BJ (cell line): Measurements from ENCODE around the gene LOXL4. TPM values are rescaled to one million over a fixed set of nuclear protein-coding genes. Genes with fewer than 3 reads are reported as not detected.

Experiments used
- CTCF ChIA-PET: fragments of 350-600 bp; formaldehyde crosslinking; extraction: SDS; loops from one replicate; lab custom pipeline; 2021; ENCODE audit warnings: antibody characterized with exemption, inconsistent platforms; lab: Yijun Ruan, JAX
- POLR2A ChIA-PET: fragments of 300-600 bp; sonication (Branson Sonifier 250); formaldehyde crosslinking; extraction: SDS; loops from one replicate; lab custom pipeline; 2021; ENCODE audit warnings: antibody characterized with exemption; lab: Charles Lee
- DNase-seq: peaks from one replicate; pipeline ENCODE4 v3.0.0-alpha.2; 2011; ENCODE audit warnings: low read depth
- H3K27me3 ChIP-seq: 2 replicates; pipeline ENCODE4 v1.6.0; 2011; ENCODE audit warnings: low read length; ENCODE audit not compliant: control insufficient read depth, insufficient read depth
- H3K36me3 ChIP-seq: 2 replicates; pipeline ENCODE4 v1.5.1; 2011; ENCODE audit warnings: low read length; ENCODE audit not compliant: control insufficient read depth, insufficient read depth
- H3K4me3 ChIP-seq: 2 replicates; pipeline ENCODE4 v1.5.1; 2011; ENCODE audit warnings: low read depth, mild to moderate bottlenecking, control low read depth, low read length
- polyA plus RNA-seq: library from polyadenylated mRNA; depleted of rRNA; stranded (reverse); fragments of >200 nt; gene quantifications from 2 replicates; pipeline ENCODE4 v1.2.3, GENCODE V29; 2011
- TF ChIP-seq, protein P1 (sequence below): IDR thresholded peaks from 2 replicates; pipeline ENCODE4 v1.5.1; 2011; ENCODE audit warnings: low read depth, mild to moderate bottlenecking, control low read depth, inconsistent platforms, low read length, moderate library complexity; ENCODE audit not compliant: insufficient read depth

The LOXL4 gene
- polyA plus RNA-seq, 1 experiment = 75.5 TPM

DNA sequence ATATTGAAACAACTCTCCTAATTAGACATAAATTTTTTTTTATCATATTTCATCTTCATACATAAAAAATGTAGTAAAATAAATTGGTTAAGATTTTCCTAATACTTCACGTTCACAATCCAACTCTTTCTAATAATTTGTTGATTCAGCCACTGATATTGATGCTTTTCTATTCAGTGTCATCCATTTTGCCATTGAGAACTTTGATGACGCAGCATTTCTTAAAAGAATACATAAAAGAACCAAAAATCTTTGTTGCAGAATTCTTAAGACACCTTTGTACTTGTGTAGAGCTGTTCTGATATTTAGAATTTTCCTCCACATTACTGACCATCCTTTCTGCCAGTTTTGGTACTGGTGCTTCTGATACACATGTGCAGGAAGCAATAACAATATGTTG is 52.6 kb downstream of the LOXL4 start:
- ChIA-PET CTCF (interaction anchor here (1.7 kb wide), 1 partner anchor 22 kb away, joined by 5 read pairs; no protein-coding TSS in a partner anchor), POLR2A (no interaction called here)
- Histone ChIP-seq H3K36me3 (no peaks in the 10 kb centered on the region; the same call in 1 of the 2 replicates), H3K27me3 (no peaks in the 10 kb centered on the region), H3K4me3 (no peak overlapping the region)
- DNase-seq = no peak
- TF ChIP-seq, protein P1, sequence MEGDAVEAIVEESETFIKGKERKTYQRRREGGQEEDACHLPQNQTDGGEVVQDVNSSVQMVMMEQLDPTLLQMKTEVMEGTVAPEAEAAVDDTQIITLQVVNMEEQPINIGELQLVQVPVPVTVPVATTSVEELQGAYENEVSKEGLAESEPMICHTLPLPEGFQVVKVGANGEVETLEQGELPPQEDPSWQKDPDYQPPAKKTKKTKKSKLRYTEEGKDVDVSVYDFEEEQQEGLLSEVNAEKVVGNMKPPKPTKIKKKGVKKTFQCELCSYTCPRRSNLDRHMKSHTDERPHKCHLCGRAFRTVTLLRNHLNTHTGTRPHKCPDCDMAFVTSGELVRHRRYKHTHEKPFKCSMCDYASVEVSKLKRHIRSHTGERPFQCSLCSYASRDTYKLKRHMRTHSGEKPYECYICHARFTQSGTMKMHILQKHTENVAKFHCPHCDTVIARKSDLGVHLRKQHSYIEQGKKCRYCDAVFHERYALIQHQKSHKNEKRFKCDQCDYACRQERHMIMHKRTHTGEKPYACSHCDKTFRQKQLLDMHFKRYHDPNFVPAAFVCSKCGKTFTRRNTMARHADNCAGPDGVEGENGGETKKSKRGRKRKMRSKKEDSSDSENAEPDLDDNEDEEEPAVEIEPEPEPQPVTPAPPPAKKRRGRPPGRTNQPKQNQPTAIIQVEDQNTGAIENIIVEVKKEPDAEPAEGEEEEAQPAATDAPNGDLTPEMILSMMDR = no peak

DNA sequence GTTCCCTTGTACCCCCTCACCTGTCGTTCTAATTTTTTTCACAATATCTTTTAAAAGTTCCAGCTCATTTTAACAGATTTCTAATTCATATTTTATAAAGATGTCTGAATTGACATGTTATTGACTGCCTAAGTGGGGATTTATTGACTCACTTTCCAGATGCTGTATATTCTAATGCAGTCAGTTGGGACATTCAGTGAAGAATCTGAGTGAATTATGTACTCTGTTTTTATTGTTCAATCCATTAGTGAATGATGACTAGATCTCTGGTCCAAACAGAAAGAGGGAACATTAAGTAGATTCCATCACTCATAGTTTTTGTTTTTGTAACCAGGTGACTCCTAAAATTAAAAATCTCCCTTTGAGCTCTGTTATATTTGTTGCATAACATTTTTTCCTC is 54.3 kb downstream of the LOXL4 start:
- POLR2A ChIA-PET = no interaction called here
- Histone ChIP-seq H3K4me3 (no peak overlapping the region), H3K36me3 (peaks cover 3% of the 10 kb centered on the region), H3K27me3 (no peaks in the 10 kb centered on the region)
- DNase-seq = no peak
- TF ChIP-seq, protein P1 = no peak
- CTCF ChIA-PET = interaction anchor here (1.7 kb wide), 1 partner anchor 24 kb away, joined by 5 read pairs; no protein-coding TSS in a partner anchor

DNA sequence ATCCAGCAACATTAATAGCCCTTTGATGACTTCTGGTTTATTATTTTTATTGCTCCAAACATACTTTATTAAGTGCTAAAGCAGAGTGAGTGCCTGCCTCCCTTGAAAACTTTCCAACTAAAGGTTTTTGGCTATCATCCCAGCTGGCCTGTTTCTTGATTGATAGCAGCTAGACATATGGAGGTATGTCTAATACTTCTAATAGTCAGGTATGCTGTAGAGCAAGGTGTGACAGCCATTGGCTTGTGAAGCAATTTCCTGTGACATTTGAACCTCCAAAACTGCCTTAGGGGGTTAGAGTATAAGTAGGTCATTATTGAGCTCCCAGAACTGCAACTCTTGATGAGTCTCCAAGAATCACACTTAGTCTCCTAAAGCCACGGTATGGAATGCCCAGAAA is 55.8 kb downstream of the LOXL4 start:
- Histone ChIP-seq H3K27me3 (no peaks in the 10 kb centered on the region), H3K36me3 (peaks cover 3% of the 10 kb centered on the region), H3K4me3 (no peak overlapping the region)
- no peak for DNase-seq
- ChIA-PET CTCF (interaction anchor here (1.2 to 1.3 kb wide), 2 partner anchors 42 kb away, joined by 3 read pairs; no protein-coding TSS in a partner anchor), POLR2A (no interaction called here)
- TF ChIP-seq, protein P1 = no peak

DNA sequence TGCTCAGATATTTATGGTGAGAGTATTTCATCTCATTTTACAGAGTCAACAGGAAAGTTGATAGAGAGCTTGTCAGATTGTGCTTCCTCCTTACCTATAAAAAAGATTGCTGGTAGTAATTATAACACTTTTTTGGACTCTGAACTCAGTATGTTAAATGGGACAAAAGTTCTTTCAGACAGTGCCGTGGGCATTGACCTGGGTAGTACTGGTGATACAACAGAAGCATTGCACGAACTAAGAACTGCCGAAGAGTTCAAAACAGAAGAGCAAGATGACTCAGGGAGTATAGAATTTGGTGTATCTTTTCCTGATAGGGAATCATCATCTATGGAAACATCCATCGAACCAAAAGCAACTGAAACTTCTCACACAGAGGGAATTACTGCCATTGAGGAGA is 58.6 kb downstream of the LOXL4 start:
- ChIA-PET CTCF (no interaction called here), POLR2A (no interaction called here)
- TF ChIP-seq, protein P1 = no peak
- Histone ChIP-seq H3K27me3 (no peaks in the 10 kb centered on the region), H3K36me3 (peaks cover 3% of the 10 kb centered on the region), H3K4me3 (no peak overlapping the region)
- DNase-seq = no peak

DNA sequence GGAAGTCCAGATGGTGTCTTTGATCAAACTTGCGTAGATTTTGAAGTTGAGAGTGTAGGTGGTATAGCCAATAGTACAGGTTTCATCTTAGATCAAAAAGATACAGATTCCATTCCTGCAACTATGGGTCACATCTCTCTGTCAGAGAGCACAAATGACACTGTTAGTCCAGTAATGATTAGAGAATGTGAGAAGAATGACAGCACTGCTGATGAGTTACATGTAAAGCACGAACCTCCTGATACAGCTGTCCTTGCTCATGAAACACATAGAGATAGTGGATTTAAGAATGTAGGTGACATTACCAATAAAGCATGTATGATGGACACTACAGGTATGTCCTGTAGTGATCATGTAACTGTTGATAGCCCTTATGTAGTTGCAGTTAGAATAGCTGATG is 59.1 kb downstream of the LOXL4 start:
- H3K36me3 ChIP-seq = peaks cover 3% of the 10 kb centered on the region
- CTCF ChIA-PET = no interaction called here

More for the DNA sequence above, 59.1 kb downstream of the LOXL4 start:
- TF ChIP-seq, protein P1 = no peak
- Histone ChIP-seq H3K27me3 (no peaks in the 10 kb centered on the region), H3K4me3 (no peak overlapping the region)
- no peak for DNase-seq
- POLR2A ChIA-PET = no interaction called here
